Peyer's patch (tissue), 4 donors: Measurements from ENCODE around the gene KIF26B.

ENCODE experiments used
- CTCF ChIP-seq, 6 experiments: fragments of 450-650 bp in 4 of 6; fragments of 200-600 bp in 2 of 6; sonication (generic) in 1 of 6; IDR thresholded peaks; one replicate each; pipeline ENCODE4 v1.5.1; 2017 to 2019; ENCODE audit warnings: antibody characterized with exemption in 6 of 6, mild to moderate bottlenecking in 3 of 6, moderate library complexity in 1 of 6
- POLR2A ChIP-seq, 2 donors: fragments of 450-650 bp; IDR thresholded peaks; one replicate each; pipeline ENCODE4 v1.5.1; 2017; ENCODE audit warnings: antibody characterized with exemption in 2 of 2, mild to moderate bottlenecking in 2 of 2, moderate library complexity in 2 of 2

- TF ChIP-seq CTCF (IDR thresholded peaks at IDR 0.05) (no peak), POLR2A (IDR thresholded peaks at IDR 0.05) (no peak)
Measured at GRCh38 chr1:245153552-245154428, 995 bp upstream of the KIF26B start.
